AG09319 (cell line): ENCODE results near the gene MOGAT1.
"Not testable (repeated sequence)": the region's sequence is repeated elsewhere in the genome, so short reads cannot be mapped to it uniquely, and the experiment has no call there.

Experiments
- DNase-seq: peaks from one replicate; pipeline ENCODE4 v3.0.0-alpha.2; 2010; ENCODE audit warnings: low read depth; ENCODE audit errors: extremely low read depth
- TF ChIP-seq, protein P1 (sequence below): IDR thresholded peaks from 2 replicates; pipeline ENCODE4 v1.5.1; 2011; ENCODE audit warnings: low read depth, mild to moderate bottlenecking, inconsistent platforms, low read length, moderate library complexity

Gene MOGAT1

DNA sequence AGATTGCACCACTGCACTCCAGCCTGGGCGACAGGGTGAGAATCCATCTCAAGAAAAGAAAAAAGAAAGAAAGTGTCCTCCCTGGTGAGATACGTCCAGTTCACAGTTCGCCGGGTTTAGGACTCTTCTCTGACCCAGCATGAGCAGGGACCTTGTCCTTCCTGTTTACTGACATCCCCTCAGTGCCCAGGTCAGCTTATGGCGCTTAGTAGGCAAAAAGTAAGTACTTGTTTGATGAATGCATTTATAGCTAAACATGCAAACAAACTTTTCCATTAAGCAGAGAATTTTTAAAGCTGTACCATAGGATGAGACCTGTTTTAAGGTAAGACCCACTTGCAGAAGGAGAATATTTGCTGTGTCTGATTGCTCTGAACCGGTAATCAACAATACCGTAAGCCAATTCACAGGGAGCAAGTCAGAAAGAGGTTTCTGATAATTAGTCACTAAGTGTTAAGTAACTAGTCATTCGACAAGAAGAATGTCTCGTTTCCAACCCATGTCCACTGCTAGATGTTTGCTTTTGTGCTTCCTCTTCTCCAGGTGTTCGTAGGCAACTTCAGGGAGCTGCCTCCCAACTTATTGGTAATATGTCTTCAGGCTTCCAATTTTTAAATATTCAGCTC lies 40.0 kb downstream of the MOGAT1 start:
- no peak for DNase-seq
- TF ChIP-seq, protein P1, sequence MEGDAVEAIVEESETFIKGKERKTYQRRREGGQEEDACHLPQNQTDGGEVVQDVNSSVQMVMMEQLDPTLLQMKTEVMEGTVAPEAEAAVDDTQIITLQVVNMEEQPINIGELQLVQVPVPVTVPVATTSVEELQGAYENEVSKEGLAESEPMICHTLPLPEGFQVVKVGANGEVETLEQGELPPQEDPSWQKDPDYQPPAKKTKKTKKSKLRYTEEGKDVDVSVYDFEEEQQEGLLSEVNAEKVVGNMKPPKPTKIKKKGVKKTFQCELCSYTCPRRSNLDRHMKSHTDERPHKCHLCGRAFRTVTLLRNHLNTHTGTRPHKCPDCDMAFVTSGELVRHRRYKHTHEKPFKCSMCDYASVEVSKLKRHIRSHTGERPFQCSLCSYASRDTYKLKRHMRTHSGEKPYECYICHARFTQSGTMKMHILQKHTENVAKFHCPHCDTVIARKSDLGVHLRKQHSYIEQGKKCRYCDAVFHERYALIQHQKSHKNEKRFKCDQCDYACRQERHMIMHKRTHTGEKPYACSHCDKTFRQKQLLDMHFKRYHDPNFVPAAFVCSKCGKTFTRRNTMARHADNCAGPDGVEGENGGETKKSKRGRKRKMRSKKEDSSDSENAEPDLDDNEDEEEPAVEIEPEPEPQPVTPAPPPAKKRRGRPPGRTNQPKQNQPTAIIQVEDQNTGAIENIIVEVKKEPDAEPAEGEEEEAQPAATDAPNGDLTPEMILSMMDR = no peak

DNA sequence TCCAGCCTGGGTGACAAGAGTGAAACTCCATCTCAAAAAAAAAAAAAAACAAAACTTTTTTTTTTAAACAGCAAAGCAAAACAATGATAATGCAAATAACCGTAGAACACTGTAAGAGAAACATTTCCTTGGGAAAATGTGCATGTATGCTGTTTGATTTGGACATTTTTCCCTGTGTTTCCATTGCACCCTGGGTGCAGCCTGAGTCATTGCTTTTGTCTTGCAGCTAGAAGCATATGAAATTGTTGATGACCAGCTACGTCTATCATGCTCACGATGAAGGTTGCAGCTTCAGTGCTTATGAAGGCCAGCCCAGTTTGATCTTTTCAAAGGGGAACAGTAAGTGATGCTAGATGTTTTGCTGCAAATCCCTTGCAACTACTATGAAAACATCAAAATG lies 41.5 kb downstream of the MOGAT1 start:
- no peak for DNase-seq
- TF ChIP-seq, protein P1 = no peak

DNA sequence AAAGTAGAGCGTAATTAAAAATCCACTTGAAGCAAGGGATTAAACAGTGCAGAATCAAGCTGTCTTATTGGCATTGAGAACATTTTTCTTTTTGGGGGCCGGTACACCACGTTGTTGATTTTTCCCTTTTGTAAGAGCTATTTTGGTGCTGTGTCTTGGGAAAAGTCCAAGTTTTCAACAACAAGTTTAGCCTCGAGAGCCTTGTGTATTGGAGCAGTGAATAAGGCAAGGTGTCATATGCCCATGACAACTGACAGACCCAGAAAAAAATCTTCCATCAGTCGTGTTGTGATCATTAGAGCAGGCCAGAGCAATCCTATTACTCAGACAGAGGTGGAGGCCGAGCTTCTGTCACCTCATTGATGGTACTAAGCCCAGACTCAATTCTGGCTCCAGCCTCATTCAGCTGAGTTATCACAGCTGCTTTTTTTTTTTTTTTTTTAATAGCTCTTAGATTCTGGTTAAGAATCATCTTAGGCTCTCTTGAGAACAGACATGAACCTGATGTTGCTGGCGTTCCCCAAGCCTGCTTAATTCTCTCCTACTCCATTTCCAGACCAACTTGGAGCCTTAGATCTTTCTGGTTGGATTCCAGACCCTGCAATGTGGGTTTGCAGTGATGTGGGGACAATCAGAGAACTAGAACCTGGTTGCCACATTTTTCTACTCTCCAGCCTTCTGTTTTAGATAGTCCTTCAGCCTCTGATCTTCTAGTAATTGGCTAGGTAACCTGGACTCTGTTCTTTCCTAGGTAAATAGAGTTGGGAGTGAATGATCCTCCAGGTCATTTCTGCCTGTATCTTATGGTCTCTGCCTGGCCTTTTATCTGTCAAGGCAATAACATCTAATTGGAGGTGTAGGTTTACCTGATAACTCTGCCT lies 43.1 kb downstream of the MOGAT1 start:
- TF ChIP-seq, protein P1 = no peak
- no peak for DNase-seq

DNA sequence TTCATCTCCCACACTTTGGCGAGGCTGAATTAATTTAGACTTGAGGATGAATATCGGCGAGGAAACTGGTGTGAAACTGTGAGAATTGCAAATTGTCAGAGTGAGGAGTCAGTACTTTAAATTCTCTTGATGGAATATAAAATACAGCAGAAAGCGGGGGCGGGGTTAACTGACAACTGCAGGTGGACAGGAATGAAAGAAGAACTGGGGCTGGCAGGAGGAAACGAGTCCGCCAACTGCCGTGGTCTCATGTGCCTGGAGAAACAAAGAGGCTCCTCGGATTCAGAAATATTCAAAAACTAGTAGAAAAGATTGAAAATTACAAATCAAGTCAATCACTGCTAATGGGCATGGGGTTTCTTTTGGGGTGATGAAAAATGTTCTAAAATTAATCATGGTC lies 44.3 kb downstream of the MOGAT1 start:
- TF ChIP-seq, protein P1 = no peak
- DNase-seq = no peak

DNA sequence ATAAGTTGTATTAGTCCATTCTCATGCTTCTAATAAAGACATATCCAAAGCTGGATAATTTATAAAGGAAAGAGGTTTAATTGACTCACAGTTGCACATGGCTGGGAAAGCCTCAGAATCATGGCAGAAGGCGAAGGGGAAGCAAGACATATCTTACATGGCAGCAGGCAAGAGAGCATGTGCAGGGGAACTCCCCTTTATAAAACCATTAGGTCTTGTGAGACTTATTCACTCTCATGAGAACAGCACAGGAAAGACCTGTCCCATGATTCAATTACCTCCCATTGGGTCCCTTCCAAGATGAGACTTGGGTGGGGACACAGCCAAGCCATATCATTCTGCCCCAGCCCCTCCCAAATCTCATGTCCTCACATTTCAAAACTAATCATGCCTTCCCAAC lies 48.3 kb downstream of the MOGAT1 start:
- DNase-seq = not testable (repeated sequence)

DNA sequence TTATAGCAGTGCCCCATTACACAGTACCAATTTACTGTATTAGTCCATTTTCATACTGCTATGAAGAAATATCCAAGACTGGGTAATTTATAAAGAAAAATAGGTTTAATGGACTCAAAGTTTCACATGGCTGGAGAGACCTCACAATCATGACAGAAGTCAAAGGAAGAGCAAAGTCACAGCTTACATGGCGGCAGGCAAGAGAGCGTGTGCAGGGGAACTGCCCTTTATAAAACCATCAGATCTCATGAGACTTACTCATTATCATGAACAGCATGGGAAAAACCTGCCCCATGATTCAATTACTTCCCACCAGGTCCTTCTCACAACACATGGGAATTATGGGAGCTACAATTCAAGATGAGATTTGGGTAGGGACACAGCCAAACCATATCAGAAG lies 50.1 kb downstream of the MOGAT1 start:
- DNase-seq = not testable (repeated sequence)

DNA sequence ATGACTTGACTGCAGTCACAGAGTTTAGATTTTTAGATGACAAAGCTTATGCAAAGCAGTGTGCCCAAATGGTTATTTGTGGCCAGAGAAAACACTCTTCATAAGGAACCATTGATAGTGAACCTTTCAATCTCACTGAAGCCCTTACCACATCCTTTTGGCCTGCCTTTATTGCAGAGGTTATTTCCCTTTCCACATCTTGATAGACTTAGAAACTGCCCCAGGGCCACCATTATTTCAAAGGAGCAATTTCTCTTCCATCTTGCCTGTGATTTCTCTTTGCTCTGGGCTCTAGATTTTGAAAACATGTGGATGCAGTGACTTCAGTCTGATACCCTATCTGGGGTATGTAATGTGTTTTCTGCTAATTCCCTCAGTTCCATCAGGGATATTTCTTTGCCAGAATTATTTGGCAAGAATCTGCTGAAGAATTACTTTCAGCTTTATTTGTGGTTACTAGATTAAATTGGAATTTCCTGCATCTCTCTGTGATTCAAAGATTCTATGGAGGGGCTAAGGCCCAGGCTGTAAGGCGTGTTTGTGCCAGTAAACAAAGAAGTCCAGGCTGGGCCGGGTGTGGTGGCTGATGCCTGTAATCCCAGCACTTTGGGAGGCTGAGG lies 51.0 kb downstream of the MOGAT1 start:
- DNase-seq = peak; percentile 70
- TF ChIP-seq, protein P1 = no peak

DNA sequence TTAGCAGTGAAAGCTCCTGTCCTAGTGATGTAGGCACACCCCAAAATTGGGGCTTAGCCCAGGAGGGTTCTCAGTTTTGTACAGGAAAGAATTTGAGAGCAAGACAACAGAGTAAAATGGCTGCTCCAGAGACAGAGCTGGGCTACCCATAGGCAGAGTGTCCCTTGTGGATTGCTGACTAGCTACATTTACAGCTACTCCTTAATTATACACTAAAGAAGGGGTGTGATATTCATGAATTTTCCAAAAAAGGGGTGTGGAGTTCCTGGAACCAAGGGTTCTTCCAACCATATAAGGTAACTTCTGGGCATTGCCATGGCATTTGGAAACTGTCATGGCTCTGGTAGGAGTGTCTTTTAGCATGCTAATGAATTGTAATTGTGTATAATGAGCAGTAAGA lies 52.8 kb downstream of the MOGAT1 start:
- no peak for DNase-seq
- TF ChIP-seq, protein P1 = no peak
